ENCODE data around the gene WDR38.

Gene WDR38, protein sequence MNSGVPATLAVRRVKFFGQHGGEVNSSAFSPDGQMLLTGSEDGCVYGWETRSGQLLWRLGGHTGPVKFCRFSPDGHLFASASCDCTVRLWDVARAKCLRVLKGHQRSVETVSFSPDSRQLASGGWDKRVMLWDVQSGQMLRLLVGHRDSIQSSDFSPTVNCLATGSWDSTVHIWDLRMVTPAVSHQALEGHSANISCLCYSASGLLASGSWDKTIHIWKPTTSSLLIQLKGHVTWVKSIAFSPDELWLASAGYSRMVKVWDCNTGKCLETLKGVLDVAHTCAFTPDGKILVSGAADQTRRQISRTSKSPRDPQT

GRCh38 chr9:124852829-124853531, at the start of gene WDR38:
Gene WDR38, plus strand, starts transcription at chr9:124853460. Its CDS starts 72 bp downstream, at chr9:124853532.
- ATAC-seq (peak; percentile 85), DNase-seq (peak; percentile 86)

DNA sequence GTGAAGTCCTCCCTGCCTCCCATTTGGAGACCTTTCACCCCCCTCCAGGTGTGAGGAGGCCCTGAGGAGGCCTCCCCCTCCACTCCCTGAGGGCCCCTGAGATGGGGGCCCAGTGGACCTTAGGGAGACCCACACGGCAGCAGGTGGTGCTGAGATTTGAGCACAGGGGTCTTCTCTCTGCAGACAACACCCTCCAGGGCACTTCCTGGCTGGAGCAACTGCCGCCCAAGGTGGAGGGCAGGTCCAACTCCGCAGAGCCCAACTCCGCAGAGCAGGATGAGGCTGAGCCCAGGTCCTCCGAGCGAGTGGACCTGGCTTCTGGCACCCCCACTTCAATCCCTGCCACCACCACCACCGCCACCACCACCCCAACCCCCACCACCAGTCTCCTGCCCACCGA, 49.3 kb upstream of the WDR38 start:
- ATAC-seq (no peak), DNase-seq (no peak)

DNA sequence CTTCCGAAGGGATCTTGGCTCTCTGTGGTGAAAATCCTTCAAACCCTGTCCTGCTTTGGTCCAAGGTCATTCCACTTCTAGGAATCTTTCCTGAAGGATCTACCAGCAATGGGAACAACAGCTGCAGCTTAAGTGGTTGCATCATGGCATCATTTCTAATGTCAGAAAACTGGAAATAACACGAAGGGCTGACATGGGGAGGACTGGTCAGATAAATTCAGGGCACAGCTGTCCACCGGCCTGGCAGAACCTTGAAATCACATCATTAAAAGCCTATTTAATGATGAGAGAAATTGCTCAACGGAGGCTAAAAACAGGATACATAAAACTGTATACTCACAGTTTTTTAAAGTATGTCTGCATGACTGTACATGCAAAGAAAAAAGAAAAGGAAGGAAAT, 48.1 kb upstream of the WDR38 start:
- DNase-seq (no peak), ATAC-seq (no peak)

- no peak for DNase-seq
- ATAC-seq, result no peak
These were observed 44.9 kb upstream of the WDR38 start for GRCh38 chr9:124808246-124808956.

DNA sequence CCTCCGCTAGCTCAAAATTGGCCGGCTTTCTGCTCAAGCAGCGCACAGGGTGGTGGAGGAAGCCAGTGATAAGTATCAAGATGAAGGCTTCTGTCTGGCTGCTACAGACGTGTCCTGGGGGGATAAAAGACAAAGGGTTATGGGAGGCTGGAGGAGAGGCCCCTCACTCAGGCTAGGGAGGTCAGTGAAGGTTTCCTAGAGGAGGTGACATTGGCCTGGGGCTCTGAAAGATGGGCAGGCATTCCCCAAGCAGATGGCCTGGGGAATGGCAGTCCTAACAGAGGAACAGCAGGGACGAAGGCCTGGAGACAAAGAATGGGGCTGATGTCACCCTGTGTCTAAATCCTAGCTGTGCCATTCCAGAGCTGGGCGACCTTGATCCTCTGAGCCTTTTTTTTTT, 44.0 kb upstream of the WDR38 start:
- ATAC-seq (no peak), DNase-seq (no peak)

DNA sequence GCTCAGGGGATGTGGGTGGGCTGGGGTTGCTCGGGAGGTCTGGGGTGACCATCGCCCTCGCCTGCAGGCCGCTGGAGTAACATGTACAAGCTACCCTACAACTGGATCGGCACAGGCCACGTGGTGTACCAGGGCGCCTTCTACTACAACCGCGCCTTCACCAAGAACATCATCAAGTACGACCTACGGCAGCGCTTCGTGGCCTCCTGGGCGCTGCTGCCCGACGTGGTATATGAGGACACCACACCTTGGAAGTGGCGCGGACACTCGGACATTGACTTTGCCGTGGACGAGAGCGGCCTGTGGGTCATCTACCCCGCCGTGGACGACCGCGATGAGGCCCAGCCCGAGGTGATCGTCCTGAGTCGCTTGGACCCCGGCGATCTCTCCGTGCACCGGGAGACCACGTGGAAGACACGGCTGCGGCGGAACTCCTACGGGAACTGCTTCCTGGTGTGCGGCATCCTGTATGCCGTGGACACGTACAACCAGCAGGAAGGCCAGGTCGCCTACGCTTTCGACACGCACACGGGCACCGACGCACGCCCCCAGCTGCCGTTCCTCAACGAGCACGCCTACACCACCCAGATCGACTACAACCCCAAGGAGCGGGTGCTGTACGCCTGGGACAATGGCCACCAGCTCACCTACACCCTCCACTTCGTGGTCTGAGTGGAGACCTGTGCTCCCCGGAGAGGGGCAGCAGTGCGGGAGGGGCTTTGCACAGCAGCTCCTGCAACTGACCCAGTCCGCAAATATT, 43.3 kb upstream of the WDR38 start:
- ATAC-seq (no peak), DNase-seq (no peak)

DNA sequence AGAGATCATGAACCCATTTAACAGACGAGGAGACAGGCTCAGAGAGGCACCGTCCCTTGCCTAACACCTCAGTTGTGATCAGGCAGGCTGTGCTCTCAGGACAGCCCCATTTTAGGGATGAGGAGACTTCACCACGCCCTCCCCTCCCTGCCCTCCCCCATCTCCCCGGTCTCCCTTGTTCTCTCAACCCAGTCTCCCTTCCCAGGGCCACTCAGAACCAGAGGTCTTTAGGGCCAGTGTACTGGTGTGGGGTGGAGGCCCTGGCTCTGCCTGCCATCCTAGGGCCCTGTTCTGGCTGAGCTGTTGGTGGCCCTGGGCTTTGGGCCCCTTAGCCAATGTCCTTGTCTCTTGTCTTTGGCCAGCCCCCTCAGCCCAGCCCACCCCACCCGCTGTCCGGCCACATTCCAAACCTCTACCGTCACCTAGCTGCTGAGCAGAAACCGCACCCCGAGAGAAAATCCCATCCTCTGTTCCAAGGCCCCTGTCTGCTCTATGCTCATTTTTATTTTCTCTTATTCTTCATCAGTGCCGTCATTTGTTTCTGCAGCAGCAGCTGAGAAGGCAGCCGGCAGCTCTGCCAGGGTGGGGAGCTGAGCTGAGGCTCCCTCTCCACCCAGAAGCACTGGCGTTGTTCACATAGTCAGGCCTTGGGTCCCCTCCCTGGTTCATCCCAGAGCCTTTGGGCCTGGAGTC, 42.5 kb upstream of the WDR38 start:
- no peak for DNase-seq
- no peak for ATAC-seq

DNA sequence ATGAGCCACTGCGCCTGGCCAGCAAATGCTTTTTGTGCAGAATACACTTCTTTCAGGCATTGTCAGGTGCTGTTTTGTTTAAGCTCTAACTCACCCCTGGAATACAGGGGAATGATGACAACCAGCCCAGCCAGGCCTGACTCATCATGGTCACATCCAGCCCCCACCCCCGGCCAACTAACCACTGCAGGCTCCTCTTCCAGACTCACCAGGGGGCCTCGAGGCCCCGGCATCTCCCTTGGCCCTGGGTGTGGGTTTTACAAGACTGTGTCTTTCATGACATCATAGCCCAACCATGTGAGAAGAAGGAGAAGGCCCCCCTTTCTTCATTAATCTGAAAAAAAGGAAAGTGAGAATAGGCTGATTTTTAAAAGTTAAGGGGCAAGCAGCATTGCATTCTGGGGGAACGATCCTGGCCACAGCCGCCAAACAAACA, 40.8 kb upstream of the WDR38 start:
- DNase-seq, result peak; percentile 15
- ATAC-seq, result peak; percentile 71

- DNase-seq (no peak), ATAC-seq (no peak)
These were observed 40.2 kb upstream of the WDR38 start for GRCh38 chr9:124813041-124813440.

GRCh38 chr9:124813501-124814163, 39.6 kb upstream of the WDR38 start:
- no peak for DNase-seq
- ATAC-seq, result no peak

DNA sequence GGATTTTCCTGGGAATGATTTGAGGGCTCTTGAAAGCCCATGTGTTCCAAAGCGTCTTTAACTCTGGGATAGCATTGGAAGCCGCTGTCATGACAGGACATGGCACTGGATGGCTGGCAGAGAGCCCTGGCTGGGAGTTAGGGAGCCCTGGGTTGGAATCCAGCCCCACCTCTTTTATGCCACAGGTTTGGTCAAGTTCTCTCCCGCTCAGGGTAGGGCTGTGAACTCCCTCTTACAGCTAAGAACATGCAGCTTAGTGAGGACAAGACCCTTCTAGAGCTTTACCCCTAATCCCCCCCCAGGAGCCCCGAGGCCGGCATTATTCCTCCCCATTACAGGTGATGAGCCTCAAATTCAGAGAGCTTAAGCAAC, 39.1 kb upstream of the WDR38 start:
- DNase-seq, result no peak
- no peak for ATAC-seq

- ATAC-seq, result no peak
- DNase-seq, result no peak
These were observed 37.7 kb upstream of the WDR38 start for GRCh38 chr9:124815601-124816000.

- DNase-seq (peak; percentile 30), ATAC-seq (peak; percentile 86)
These were observed 34.6 kb upstream of the WDR38 start for GRCh38 chr9:124818431-124819281.

- no peak for ATAC-seq
- no peak for DNase-seq
These were observed 32.3 kb upstream of the WDR38 start for GRCh38 chr9:124820698-124821623.

DNA sequence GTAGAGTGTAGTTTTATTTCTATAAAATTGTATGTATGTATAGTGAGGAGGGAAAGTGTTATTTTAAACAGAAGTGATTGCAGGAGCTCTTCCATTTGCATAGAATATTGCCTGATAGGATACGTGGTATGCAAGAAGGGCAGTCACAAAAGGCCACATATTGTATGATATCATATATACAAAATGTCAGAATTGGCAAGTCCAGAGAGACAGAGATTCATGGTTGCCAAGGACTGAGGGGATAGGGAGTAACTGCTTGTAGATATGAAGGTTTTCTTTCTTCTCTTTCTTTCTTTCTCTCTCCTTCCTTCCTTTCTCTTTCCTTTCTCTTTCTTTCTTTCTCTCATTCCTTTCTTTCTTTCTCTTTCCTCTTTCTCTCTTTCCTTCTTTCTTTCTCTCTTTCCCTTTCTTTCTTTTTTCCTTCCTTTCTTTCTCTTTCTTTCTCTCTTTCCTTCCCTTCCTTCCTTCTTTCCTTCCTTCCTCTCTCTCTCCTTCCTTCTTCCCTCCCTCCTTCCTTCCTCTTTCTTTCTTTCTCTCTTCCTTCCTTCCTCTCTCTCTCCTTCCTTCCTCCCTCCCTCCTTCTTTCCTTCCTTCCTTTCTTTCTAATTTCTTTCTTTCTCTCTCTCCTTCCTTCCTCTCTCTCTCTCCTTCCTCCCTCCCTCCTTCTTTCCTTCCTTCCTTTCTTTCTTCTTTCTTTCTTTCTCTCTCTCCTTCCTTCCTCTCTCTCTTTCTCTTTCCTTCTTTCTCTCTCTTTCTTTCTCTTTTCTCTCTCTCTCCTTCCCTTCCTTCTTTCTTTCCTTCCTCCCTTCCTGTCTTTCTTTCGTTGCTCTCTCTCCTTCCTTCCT, 24.5 kb upstream of the WDR38 start:
- no peak for DNase-seq

DNA sequence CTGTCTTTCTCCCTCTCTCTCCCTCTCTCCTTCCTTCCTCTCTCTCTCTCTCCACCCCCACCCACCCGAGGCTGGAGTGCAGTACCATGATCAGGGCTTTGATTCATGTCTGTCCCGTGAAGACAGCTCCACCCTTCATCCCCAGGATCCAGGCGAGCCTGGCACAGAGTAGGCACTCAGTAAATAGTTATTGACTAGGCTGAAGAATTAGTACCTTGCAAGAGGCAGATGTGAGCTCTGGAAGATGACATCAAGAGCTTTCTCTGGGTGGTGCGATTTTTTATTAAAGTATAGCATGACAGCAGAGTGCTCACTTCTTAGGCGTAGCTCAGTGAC, 24.0 kb upstream of the WDR38 start:
- ATAC-seq (no peak), DNase-seq (no peak)

More for the DNA sequence above, 24.5 kb upstream of the WDR38 start:
- no peak for ATAC-seq

DNA sequence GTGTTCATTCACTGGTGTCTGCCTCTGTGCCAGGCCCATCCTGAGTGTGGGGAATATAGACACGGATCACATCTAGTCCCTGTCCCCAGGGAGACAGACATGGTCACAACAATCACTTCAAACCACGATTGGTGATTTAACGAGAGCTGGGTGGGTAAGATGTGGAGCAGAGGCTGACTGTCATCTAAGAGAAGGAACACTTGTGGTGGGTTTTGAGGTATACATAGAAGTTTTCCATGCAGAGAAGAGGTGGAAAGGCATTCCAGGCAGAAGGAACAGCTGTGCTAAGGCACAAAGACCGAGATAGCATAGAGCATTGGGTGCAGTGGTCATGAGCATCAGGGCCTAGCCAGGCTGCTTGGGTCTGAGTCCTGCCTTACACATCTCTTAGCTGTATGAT, 22.7 kb upstream of the WDR38 start:
- DNase-seq (no peak), ATAC-seq (no peak)

DNA sequence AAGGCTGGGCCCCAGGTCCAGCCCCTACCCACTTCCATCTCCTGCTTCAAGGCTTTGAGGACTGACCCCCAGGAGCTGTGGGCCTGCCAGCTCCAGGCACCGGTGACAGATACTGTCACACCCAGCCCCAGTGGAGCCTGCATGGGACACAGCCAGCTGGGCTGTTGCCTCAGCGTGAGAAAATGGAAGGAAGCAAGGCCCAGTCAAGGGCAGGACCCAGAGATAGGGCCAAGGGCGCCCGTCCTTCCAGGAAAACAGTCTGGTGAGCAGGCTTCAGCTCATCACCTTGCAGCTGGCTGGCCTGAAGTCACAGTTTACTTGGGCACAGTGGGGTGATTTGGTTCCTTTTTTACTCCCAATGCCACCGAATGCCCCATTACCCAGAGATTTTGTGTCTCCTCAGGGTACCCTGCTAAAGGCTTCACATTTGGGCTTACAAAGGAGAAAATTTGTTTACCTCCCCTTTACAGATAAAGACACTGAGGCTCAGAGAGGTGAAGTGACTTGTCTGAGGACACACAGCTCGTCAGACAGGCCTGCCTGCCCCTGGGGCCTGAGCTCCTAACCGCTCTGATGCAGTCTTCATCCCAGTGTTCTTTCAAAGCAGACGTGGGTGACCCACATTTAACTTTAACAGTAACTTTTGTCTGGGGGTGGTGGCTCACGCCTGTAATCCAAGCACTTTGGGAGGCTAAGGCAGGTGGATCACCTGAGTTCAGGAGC, 21.5 kb upstream of the WDR38 start:
- ATAC-seq, result no peak
- DNase-seq, result no peak

All from stimulated activated naive CD8-positive, alpha-beta T cell treated with anti-CD3 and anti-CD28 coated beads, Interleukin-15, Interleukin-2, amounts not matched to agents 100 U/mL and 50 U/mL, for 24 hours (primary cell).